Inflammatory macrophage (primary cell): Measurements from ENCODE around the gene RDH12.
A peak's percentile ranks its signal among the peaks of the same experiment; 100 is the strongest.

Experiments used
- DNase-seq, 2 donors: peaks; one replicate each; pipeline ENCODE4 v3.0.0-alpha.2; 2020 to 2022
- total RNA-seq, 18 experiments: gene quantifications; one replicate each; lab custom pipeline; 2026; ENCODE audit warnings: mixed read lengths in 6 of 18, inconsistent platforms in 2 of 18; lab: John Stamatoyannopoulos, UW

Gene RDH12
- total RNA-seq = 0.08 to 2.0 (median 0.83) reads per million in 18 experiments

DNA sequence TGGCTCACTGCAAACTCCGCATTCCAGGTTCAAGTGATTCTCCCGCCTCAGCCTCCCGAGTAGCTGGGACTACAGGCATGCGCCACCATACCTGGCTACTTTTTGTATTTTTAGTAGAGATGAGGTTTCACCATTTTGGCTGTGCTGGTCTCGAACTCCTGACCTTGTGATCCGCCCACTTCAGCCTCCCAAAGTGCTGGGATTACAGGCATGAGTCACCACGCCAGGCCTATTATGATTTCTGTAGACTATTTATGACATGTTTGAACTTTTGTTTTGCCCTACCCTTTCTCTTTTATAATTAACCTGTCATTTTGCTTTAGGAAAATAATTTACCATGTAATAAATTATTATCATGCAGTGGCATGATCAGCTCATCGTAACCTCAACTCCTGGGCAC is at the start of gene RDH12:
Gene RDH12 (plus strand): TSS at position 395 of the 400 bp plus-strand sequence. CDS start 20,757 bp downstream, outside the sequence.
- DNase-seq = peak; percentile 34 to 36

- DNase-seq = no peak
Measured at GRCh38 chr14:67652189-67652588, 49.5 kb upstream of the RDH12 start.

DNA sequence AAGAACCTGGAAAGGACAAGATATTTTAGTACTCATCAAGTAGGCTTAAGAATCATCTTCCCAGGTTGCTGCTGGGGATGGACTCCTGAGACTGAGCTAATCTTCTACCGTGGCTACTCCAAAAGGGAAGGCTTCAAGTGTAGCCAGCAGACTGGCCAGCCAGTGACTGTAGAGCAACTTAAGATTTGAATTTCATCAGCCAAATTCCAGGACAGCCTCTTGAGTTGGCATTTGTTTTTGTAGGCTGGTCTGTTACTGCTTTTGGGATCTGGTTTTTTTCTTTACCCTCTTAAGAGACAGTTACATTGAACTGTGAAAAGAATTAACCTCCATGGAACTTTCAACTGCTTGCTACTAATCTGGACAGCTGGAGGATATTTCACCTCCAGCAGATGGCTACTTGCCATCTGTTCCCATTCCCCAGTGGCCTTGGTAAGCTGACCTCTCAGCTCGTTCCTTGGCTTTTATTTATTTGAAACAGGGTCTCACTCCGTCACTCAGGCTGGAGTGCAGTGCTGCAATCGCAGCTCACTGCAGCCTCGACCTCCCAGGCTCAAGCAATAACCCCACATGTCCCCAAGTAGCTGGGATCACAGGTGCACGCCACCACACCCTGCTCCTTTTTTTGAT is 47.9 kb upstream of the RDH12 start:
- DNase-seq = no peak

GRCh38 chr14:67663633-67664032 is 38.1 kb upstream of the RDH12 start:
- DNase-seq = no peak

GRCh38 chr14:67665868-67666267 is 35.8 kb upstream of the RDH12 start:
- DNase-seq = peak; percentile 24 to 35

DNA sequence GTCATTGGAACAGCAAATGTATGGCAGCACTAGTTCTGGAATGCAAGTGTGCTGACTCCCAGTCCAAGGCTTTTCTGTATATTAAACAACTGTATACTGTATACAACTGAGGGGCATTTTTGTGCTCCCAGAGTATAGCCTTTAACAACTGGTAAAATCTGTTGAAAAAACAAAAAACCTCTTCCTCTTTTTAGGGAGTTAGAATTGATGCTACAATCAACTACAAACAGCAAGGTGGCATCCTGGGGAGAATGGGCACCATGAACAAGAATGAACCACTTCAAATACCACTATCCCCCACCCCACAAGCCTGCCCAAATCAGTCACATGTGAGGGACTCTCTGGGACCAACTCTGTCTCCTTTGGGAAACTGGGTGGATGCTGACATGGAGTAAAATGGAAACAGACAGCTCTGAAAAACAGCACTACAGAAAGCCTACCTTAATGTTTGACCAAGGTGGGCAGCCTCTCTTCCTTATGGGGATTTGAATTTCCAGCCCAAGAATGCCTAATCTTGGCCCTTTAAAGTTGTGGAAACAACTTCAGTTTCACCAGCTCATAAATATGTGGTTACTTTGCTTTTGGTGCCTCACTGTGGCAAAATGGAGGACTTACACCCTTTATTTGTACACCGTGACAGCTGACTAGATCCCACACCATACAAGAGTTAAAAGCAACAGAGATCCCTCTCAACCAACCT is 34.8 kb upstream of the RDH12 start:
- DNase-seq = peak; percentile 52 to 58

DNA sequence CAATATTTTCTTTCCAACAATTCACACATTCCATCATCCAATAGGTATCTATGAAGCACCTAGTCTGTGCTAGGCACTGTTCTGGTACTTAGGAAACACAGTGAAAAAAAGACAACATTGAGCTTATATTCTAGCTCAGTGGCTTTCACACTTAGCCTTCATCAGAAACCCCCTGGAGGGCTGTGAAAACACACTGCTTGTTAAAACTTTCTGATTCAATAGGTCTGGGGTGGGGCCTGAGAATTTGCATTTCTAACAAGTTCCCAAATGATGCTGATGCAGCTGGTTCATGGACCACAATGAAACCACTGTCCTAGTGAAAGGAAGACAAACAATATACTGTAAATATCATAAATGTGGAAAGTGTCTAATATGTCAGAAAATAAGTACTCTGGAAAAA is 33.1 kb upstream of the RDH12 start:
- no peak for DNase-seq

GRCh38 chr14:67673451-67673850 is 28.2 kb upstream of the RDH12 start:
- no peak for DNase-seq

DNA sequence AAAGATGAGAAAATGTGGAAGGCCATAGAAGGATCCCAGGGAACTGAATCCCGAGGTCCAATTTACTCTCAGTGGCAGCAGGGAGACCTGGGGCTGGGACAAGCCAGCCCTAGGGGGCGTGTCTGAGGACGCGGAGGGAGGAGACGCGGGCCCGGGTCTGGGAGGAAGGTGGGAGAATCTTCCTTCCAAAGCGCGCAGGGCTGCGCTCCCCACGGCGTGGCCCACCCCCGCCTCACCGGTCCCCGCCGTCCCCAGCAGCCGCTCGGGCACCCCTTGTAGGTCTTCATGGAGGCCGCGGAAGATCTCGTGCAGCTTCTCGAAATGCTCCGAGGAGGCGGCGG is 27.6 kb upstream of the RDH12 start:
- peak; percentile 55 to 71 for DNase-seq

DNA sequence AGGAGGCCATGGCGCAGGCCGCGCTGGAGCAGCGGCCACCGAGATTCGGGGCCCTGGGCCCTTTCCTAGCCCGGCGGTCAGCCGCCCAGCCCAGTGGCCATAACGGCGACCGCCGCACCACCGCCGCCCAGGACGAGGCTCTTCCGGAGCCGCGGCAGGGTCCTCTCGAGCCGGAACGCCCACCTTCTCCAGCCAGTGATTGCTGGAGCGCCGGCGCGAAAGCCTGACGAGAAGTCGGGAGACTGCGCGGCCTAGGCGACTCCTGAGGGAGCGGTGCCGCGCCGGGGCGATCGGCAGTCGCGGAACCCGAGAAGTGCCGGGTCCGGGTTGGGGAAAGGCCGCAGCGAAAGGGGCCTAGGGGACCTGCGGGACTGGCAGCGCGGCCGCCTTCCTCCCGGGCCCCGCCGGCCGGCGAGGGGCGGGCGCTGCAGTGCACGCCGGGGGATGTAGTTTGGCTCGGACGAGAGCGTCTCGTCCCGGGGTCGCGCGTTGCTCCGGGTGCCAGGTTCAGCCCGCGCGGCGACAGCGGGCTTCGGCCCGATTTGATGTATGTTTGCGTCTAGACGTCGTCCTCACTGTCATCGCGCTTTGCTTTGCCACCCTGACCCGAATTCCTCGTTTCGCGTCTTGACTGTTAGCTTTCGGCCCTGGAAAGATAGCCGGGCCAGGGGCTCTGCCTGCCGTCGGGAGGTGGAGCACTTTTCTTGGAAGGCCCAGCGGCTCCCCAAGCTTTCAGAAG is 27.0 kb upstream of the RDH12 start, which contains the start of gene VTI1B:
Gene VTI1B (minus strand): TSS at position 153 of the 739 bp plus-strand sequence. CDS start 143 bp downstream, at position 10.
- DNase-seq = peak; percentile 69 to 83

DNA sequence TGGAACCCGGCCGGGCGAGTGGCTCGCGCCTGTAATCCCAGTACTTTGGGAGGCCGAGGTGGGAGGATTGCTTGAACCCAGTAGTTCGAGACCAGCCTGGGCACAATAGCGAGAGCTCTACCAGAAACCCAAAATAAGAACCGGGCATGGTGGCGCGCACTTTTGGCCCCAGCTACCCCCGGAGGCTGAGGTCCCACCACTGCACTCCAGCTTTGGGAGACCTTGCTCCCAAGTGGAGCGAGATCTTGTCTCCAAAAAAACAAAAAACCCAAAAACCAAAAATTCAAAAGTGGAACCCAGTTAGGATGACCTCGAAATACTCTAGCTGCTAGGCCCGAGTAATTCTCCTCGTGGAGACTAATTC is 26.5 kb upstream of the RDH12 start:
- DNase-seq = no peak

DNA sequence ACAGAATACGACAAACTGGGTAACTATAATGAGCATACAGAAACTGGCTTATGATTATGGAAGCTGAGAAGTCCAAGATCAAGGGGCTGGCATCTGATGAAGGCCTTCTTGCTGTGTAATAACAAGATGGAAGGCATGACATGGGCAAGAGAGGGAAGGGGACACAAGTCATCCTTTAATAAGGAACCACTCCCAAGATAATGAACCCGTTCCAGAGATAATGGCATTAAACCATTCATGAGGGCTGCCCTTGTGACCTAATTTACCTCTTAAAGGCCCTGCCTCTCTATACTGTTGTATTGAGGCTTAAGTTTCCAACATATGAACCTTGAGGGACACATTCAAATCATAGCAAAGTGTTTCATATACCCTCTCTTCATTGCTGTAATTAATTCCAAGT is 22.7 kb upstream of the RDH12 start:
- DNase-seq = no peak

GRCh38 chr14:67680121-67680602 is 21.5 kb upstream of the RDH12 start:
- DNase-seq = peak; percentile 76 to 79

DNA sequence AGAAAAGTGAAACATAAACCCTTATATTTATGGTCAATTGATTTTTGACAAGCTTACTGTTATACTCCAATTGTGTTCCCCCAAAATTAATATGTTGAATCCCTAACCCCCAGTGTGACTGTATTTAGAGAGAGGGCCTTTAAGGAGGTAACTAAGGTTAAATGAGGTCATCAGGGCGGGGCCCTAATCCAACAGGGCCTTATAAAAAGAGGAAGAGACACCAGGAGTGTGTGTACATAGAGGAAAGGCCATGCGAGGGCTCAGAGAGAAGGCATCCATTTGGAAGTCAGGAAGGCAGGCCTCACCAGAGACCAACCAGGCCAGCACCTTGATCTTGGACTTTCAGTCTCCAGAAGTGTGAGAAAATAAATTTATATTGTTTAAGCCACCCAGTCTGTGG is 20.7 kb upstream of the RDH12 start:
- DNase-seq = peak; percentile 80 to 89

- no peak for DNase-seq
Measured at GRCh38 chr14:67683842-67684241, 17.8 kb upstream of the RDH12 start.

DNA sequence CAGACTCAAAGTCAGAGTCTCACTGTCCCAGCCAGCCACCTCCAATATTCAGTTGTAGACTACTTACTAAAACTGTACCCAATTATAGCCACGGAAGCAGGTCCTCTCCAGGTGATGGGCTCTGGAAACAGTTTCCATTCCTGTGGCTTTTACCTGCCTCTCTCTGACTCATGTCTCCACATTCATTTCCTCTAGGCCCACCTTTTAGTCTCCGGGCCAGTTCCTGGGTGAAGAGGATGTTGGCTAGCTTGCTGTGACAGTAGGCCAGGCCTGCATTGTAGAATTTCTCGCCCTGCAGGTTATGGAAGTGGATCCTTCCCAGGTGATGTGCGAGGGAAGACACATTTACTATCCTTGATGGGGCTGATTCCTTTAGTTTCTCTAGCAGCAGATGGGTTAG is 11.7 kb upstream of the RDH12 start:
- no peak for DNase-seq

DNA sequence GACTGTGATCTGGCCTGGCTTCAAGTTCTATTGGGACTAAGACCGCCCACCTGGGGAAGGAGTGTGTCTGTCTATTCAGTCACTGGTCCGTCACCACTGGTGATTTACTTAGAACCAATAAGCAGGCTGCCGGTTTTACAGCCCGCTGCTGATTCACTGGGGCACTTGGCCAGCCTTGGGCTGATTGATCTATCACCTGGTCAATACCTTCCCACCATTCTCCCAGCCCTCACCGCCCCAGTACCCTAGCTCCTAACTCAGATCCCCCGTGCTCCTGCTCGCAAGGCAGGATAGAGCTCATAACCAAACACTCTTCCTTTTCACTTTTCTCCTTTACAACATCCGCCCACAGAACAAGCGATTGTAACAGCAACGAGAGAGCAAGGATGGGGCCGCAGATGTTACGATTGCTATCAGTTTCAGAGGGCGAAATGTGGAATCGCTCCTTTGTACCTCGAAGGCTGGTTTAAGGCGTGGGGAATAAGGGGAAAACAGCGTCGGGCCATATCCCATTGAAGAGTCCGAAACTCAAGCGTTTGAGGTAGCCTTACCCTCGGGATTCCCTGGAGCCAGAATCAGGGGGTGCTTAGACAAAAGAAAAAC is 6.8 kb upstream of the RDH12 start:
- DNase-seq = peak; percentile 80 to 87

GRCh38 chr14:67695394-67695949 is 6.2 kb upstream of the RDH12 start, which contains the start of gene RDH11:
TSS of gene RDH11 (minus strand) at chr14:67695764. CDS start at chr14:67695703, 61 bp downstream.
- DNase-seq = peak; percentile 92 to 94

- peak; percentile 32 to 41 for DNase-seq
Measured at GRCh38 chr14:67697006-67697405, 4.7 kb upstream of the RDH12 start.

DNA sequence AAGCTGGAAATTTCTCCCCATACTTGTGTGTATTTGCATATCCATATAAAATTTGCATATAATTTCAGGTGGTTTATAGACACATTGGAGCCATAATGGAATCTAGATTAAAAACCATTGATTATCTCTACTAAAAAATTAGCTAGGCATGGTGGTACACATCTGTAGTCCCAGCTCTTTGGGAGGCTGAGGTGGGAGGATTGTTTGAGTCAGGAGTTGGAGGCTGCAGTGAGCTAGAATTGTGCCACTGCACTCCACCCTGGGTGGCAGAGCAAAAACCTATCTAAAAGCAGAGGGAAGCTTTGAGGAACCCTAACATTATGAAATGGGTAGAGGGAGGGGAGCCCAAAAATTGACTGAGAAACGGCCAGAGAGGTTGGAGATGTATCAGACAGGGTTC is 3.5 kb upstream of the RDH12 start:
- no peak for DNase-seq

- peak in 1 of 2 donors; percentile 40 for DNase-seq
Measured at GRCh38 chr14:67703997-67704396, 2.3 kb downstream of the RDH12 start.

GRCh38 chr14:67704484-67705089 is 2.9 kb downstream of the RDH12 start:
- peak; percentile 66 to 70 for DNase-seq
